HEK293 (cell line): Measurements from ENCODE around the gene MAPK8IP3.
A peak's percentile ranks its signal among the peaks of the same experiment; 100 is the strongest.

Source experiments
- CTCF ChIA-PET: fragments of 350-600 bp; formaldehyde crosslinking; extraction: SDS; loops from one replicate; lab custom pipeline; 2021; ENCODE audit warnings: antibody characterized with exemption; lab: Yijun Ruan, JAX
- POLR2A ChIA-PET: fragments of 300-600 bp; formaldehyde crosslinking; extraction: SDS; loops from one replicate; lab custom pipeline; 2020; ENCODE audit warnings: antibody characterized with exemption, inconsistent platforms; lab: Yijun Ruan, JAX
- H3K27ac ChIP-seq: fragments of 200-500 bp; sonication (Bioruptor generic); 2 replicates; pipeline ENCODE4 v1.5.1; 2014; ENCODE audit warnings: low read depth, low read length, control low read depth, inconsistent platforms; ENCODE audit errors: extremely low read depth
- H3K36me3 ChIP-seq, 2 experiments: fragments of 200-500 bp in 1 of 2; sonication (Bioruptor generic) in 1 of 2; 1 replicate in 1 of 2; 2 replicates in 1 of 2; pipeline ENCODE4 v1.5.1; 2014 to 2017; ENCODE audit warnings: inconsistent platforms in 2 of 2, low read length in 2 of 2; ENCODE audit not compliant: control insufficient read depth in 2 of 2, insufficient read depth in 1 of 2
- H3K4me1 ChIP-seq: fragments of 200-500 bp; sonication (Bioruptor generic); 2 replicates; pipeline ENCODE4 v1.5.1; 2014; ENCODE audit warnings: mild to moderate bottlenecking, low read length, inconsistent platforms; ENCODE audit not compliant: control insufficient read depth, insufficient read depth
- H3K4me3 ChIP-seq: 2 replicates; pipeline ENCODE4 v1.5.1; 2011; ENCODE audit warnings: low read depth, mild to moderate bottlenecking, control low read depth, low read length, moderate library complexity
- H3K9me3 ChIP-seq: fragments of 200-500 bp; sonication (Bioruptor generic); 2 replicates; pipeline ENCODE4 v1.5.1; 2014; ENCODE audit warnings: low read depth, low read length, inconsistent platforms; ENCODE audit not compliant: control insufficient read depth, insufficient read depth
- BCL11B ChIP-seq: fragments of 450-650 bp; formaldehyde crosslinking; IDR thresholded peaks from 2 replicates; pipeline ENCODE4 v1.5.1; 2016; ENCODE audit warnings: low read depth, missing biosample characterization, missing genetic modification characterization
- GFI1B ChIP-seq: fragments of 450-650 bp; formaldehyde crosslinking; IDR thresholded peaks from 2 replicates; pipeline ENCODE4 v1.5.1; 2016; ENCODE audit warnings: missing biosample characterization, missing genetic modification characterization
- GLIS2 ChIP-seq: fragments of 450-650 bp; formaldehyde crosslinking; IDR thresholded peaks from 2 replicates; pipeline ENCODE4 v1.5.1; 2016; ENCODE audit warnings: missing biosample characterization, missing genetic modification characterization
- IKZF3 ChIP-seq: fragments of 450-650 bp; IDR thresholded peaks from 2 replicates; pipeline ENCODE4 v1.5.0; 2018; ENCODE audit warnings: missing biosample characterization, mild to moderate bottlenecking, missing genetic modification characterization, moderate library complexity
- KLF1 ChIP-seq: fragments of 450-650 bp; formaldehyde crosslinking; IDR thresholded peaks from 2 replicates; pipeline ENCODE4 v1.5.1; 2016; ENCODE audit warnings: missing biosample characterization, missing genetic modification characterization
- KLF8 ChIP-seq: fragments of 450-650 bp; formaldehyde crosslinking; IDR thresholded peaks from 2 replicates; pipeline ENCODE4 v1.5.1; 2016; ENCODE audit warnings: missing biosample characterization, missing genetic modification characterization
- KLF9 ChIP-seq: fragments of 450-650 bp; formaldehyde crosslinking; IDR thresholded peaks from 2 replicates; pipeline ENCODE4 v1.5.1; 2016; ENCODE audit warnings: missing biosample characterization, missing genetic modification characterization, low read depth
- MEIS1 ChIP-seq: sonication (generic); formaldehyde crosslinking; IDR thresholded peaks from 2 replicates; pipeline ENCODE4 v1.8.1; 2022; ENCODE audit warnings: missing genetic modification reagents, mild to moderate bottlenecking, borderline replicate concordance
- ZFHX2 ChIP-seq: fragments of 450-650 bp; formaldehyde crosslinking; conservative IDR thresholded peaks from 2 replicates; pipeline ENCODE4 v1.5.1; 2016; ENCODE audit warnings: missing biosample characterization, missing genetic modification characterization
- ZNF112 ChIP-seq: fragments of 450-650 bp; formaldehyde crosslinking; IDR thresholded peaks from 2 replicates; pipeline ENCODE4 v1.5.0; 2017; ENCODE audit warnings: missing biosample characterization, missing genetic modification characterization
- ZNF140 ChIP-seq: fragments of 450-650 bp; formaldehyde crosslinking; IDR thresholded peaks from 2 replicates; pipeline ENCODE4 v1.5.1; 2016; ENCODE audit warnings: missing biosample characterization, missing genetic modification characterization
- ZNF169 ChIP-seq: fragments of 450-650 bp; formaldehyde crosslinking; IDR thresholded peaks from 2 replicates; pipeline ENCODE4 v1.5.1; 2016; ENCODE audit warnings: missing biosample characterization, missing genetic modification characterization
- ZNF202 ChIP-seq: fragments of 450-650 bp; formaldehyde crosslinking; IDR thresholded peaks from 2 replicates; pipeline ENCODE4 v1.5.1; 2016; ENCODE audit warnings: missing biosample characterization, missing genetic modification characterization, borderline replicate concordance
- ZNF223 ChIP-seq: fragments of 450-650 bp; formaldehyde crosslinking; IDR thresholded peaks from 2 replicates; pipeline ENCODE4 v1.5.1; 2016; ENCODE audit warnings: missing biosample characterization, missing genetic modification characterization
- ZNF404 ChIP-seq: fragments of 450-650 bp; formaldehyde crosslinking; IDR thresholded peaks from 2 replicates; pipeline ENCODE4 v1.5.1; 2017; ENCODE audit warnings: missing biosample characterization, missing genetic modification characterization
- ZNF513 ChIP-seq: fragments of 450-650 bp; IDR thresholded peaks from 2 replicates; pipeline ENCODE4 v1.5.1; 2018; ENCODE audit warnings: missing biosample characterization, missing genetic modification characterization
- ZNF555 ChIP-seq: fragments of 450-650 bp; formaldehyde crosslinking; conservative IDR thresholded peaks from 2 replicates; pipeline ENCODE4 v1.5.1; 2017; ENCODE audit warnings: missing biosample characterization, mild to moderate bottlenecking, missing genetic modification characterization, inconsistent platforms
- ZNF621 ChIP-seq: fragments of 450-650 bp; formaldehyde crosslinking; IDR thresholded peaks from 2 replicates; pipeline ENCODE4 v1.5.1; 2017; ENCODE audit warnings: missing biosample characterization, missing genetic modification characterization
- ZNF658 ChIP-seq: fragments of 450-650 bp; formaldehyde crosslinking; IDR thresholded peaks from 2 replicates; pipeline ENCODE4; 2016; ENCODE audit warnings: missing biosample characterization, missing genetic modification characterization
- ZNF670 ChIP-seq: fragments of 450-650 bp; formaldehyde crosslinking; IDR thresholded peaks from 2 replicates; pipeline ENCODE4 v1.5.1; 2016; ENCODE audit warnings: missing biosample characterization, missing genetic modification characterization, low read depth
- ZNF777 ChIP-seq: fragments of 450-650 bp; formaldehyde crosslinking; IDR thresholded peaks from 2 replicates; pipeline ENCODE4 v1.5.1; 2017; ENCODE audit warnings: missing biosample characterization, missing genetic modification characterization, borderline replicate concordance
- ZNF785 ChIP-seq: fragments of 450-650 bp; formaldehyde crosslinking; IDR thresholded peaks from 2 replicates; pipeline ENCODE4 v1.5.1; 2016; ENCODE audit warnings: missing biosample characterization, missing genetic modification characterization
- TF ChIP-seq, protein P1 (sequence below): fragments of 450-650 bp; formaldehyde crosslinking; IDR thresholded peaks from 2 replicates; pipeline ENCODE4 v1.5.1; 2016; ENCODE audit warnings: missing biosample characterization, missing genetic modification characterization

The MAPK8IP3 gene

GRCh38 chr16:1789643-1790045, 83.6 kb downstream of the MAPK8IP3 start:
- no peak overlapping the region for H3K4me3 ChIP-seq
- TF ChIP-seq ZNF404 (tag by site-specific recombination) (no peak), ZNF112 (tag by site-specific recombination) (no peak), ZNF621 (no peak), ZNF658 (tag by site-specific recombination) (no peak), IKZF3 (tag by site-specific recombination) (no peak), KLF1 (tag by site-specific recombination) (peak; percentile 100), GLIS2 (tag by site-specific recombination) (0 out of 2 replicates have a peak, but pooled peaks have one; percentile 16), ZNF140 (tag by site-specific recombination) (no peak), KLF9 (tag by site-specific recombination) (peak; percentile 28; the same call in 1 of the 2 replicates), ZNF513 (no peak), ZNF223 (tag by site-specific recombination) (no peak), KLF8 (peak; percentile 78; the same call in 1 of the 2 replicates), ZFHX2 (0 out of 2 replicates have a peak, but pooled peaks have one; percentile 30), GFI1B (tag by site-specific recombination) (no peak)
- TF ChIP-seq, protein P1, sequence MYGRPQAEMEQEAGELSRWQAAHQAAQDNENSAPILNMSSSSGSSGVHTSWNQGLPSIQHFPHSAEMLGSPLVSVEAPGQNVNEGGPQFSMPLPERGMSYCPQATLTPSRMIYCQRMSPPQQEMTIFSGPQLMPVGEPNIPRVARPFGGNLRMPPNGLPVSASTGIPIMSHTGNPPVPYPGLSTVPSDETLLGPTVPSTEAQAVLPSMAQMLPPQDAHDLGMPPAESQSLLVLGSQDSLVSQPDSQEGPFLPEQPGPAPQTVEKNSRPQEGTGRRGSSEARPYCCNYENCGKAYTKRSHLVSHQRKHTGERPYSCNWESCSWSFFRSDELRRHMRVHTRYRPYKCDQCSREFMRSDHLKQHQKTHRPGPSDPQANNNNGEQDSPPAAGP (tag by site-specific recombination): peak; percentile 51; the same call in 1 of the 2 replicates
- ChIA-PET POLR2A (interaction anchor here (1.5 kb wide), 1 partner anchor 366 kb away, joined by 3 read pairs; the partner anchor contains the start of gene TRAF7), CTCF (interaction anchor here (0.7 kb wide), 1 partner anchor 37 kb away, joined by 4 read pairs; no protein-coding TSS in a partner anchor)
- H3K36me3 ChIP-seq: peaks cover 3 to 56% of the 10 kb centered on the region in 2 experiments; a peak in 2 of 3 replicates
- H3K27ac ChIP-seq: no peak overlapping the region
- no peaks in the 10 kb centered on the region for H3K9me3 ChIP-seq
- H3K4me1 ChIP-seq: no peaks in the 10 kb centered on the region

DNA sequence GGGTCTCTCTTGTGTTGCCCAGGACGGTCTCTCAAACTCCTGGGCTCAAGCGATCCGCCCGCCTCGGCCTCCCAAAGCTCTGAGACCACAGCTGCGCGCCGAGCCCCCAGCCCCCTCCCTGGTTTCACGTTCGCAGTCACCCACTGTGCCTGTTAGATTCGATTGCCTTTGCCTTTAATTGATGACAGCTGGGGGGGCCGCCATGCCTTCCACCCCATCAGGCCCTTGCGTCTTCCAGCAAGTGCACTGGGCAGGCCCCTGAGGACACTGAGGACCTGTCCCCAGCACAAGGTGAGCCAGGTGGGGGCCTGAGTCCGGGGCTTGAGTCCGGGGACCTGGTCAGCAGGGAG, 84.2 kb downstream of the MAPK8IP3 start:
- Histone ChIP-seq H3K9me3 (no peaks in the 10 kb centered on the region), H3K27ac (no peak overlapping the region), H3K4me3 (no peak overlapping the region), H3K4me1 (no peaks in the 10 kb centered on the region), H3K36me3 (peaks cover 0 to 53% of the 10 kb centered on the region in 2 experiments; a peak in 2 of 3 replicates)
- ChIA-PET CTCF (no interaction called here), POLR2A (interaction anchor here (3.8 kb wide), 1 partner anchor 8 kb away, joined by 19 read pairs; the partner anchor contains the start of genes NUBP2 and SPSB3)
- TF ChIP-seq ZNF169 (no peak), ZNF670 (no peak), ZNF777 (no peak), ZNF202 (tag by site-specific recombination) (no peak), MEIS1 (CRISPR knock-in tag) (no peak), ZNF555 (no peak)

- no peak overlapping the region for H3K4me3 ChIP-seq
- TF ChIP-seq ZNF785: no peak
- TF ChIP-seq BCL11B (tag by site-specific recombination): peak; percentile 64; the same call in 1 of the 2 replicates
- TF ChIP-seq, all 188 proteins: peak for 1
- Histone ChIP-seq H3K4me1 (no peaks in the 10 kb centered on the region), H3K9me3 (no peaks in the 10 kb centered on the region), H3K27ac (no peak overlapping the region), H3K36me3 (peaks cover 0 to 48% of the 10 kb centered on the region in 2 experiments; a peak in 2 of 3 replicates)
- POLR2A ChIA-PET: interaction anchor here (0.8 to 3.8 kb wide), 2 partner anchors 9 to 13 kb away, joined by 3 to 19 read pairs; partner anchors contain the start of genes NUBP2 and SPSB3
- CTCF ChIA-PET: no interaction called here
Observed at GRCh38 chr16:1790611-1791255, 84.7 kb downstream of the MAPK8IP3 start.
